ENCODE measurements around the gene DDX25.
"Not testable (repeated sequence)": the region's sequence is repeated elsewhere in the genome, so short reads cannot be mapped to it uniquely, and the experiment has no call there.

The DDX25 gene

DNA sequence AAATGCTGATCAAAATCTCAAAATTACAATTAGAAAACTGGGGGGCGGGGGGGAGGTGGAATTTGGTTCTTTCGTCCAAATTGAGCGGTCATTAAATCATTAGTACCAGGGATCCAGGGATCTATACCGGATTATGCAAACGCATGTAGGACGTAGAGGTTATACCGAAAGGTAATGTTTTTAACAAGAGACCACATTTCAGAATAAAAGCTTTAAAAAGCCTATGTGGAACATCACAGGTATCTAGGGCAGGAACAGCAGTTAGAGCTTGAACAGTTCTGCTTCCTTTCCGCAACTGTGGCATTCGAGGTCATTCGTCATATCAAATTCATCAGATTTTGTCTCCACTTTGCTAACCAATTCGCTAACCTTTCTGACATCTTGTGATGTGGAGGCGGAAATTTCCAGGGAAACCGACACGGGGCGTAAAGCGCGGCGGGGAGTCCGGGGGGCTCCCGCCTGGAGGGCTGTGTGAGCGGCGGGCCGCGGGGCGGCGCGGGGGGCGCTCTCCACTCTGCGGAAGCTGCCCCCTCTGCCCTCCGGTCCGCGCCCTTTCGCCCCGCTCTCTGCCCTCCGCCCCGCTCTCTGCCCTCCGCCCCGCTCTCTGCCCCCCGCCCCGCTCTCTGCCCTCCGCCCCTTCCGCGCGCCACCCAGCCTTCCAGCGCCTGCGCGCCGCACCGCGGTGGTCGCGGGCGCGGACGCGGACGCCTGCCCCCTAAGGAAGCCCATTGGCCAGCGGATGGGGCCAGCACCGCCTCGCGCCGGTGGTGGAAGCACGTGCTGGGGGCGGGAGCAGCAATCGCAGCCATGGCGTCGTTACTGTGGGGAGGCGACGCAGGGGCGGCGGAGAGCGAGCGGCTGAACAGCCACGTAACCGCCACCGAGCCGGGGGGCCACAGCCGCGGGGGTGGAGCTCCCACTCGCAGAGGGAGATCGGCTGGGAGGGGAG lies at the start of gene DDX25:
TSS of gene DDX25 (plus strand) at position 798 of the 949 bp plus-strand sequence. CDS start at position 808, 10 bp downstream.
- DNase-seq (ENCODE audit: low read depth), result no peak

DNA sequence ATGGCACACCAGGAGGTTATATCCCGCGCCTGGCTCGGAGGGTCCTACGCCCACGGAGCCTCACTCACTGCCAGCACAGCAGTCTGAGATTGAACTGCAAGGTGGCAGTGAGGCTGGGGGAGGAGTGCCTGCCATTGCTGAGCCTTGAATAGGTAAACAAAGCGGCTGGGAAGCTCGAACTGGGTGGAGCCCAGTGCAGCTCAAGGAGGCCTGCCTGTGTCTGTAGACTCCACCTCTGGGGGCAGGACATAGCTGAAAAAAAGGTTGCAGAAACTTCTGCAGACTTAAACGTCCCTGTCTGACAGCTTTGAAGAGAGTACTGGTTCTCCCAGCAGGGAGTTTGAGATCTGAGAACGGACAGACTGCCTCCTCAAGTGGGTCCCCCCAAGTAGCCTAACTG lies 46.6 kb upstream of the DDX25 start:
- not testable (repeated sequence) for H3K4me3 ChIP-seq (replicated peaks; ENCODE audit: low read depth, low read length); DNase-seq (ENCODE audit: low read depth)

More for the DNA sequence above, at the start of gene DDX25:
- TF ChIP-seq CTCF (IDR thresholded peaks at IDR 0.05; ENCODE audit: low read length, missing control alignments), result no peak
- peak within 1 kb of the TSS; percentile 96 for H3K4me3 ChIP-seq (replicated peaks; ENCODE audit: low read depth, low read length)

- not testable (repeated sequence) for H3K4me3 ChIP-seq (replicated peaks; ENCODE audit: low read depth, low read length); DNase-seq (ENCODE audit: low read depth)
These were observed 41.5 kb upstream of the DDX25 start for GRCh38 chr11:125862786-125863185.

GRCh38 chr11:125865354-125865753 lies 39.0 kb upstream of the DDX25 start:
- H3K4me3 ChIP-seq (replicated peaks; ENCODE audit: low read depth, low read length); DNase-seq (ENCODE audit: low read depth): not testable (repeated sequence)

GRCh38 chr11:125869521-125869920 lies 34.8 kb upstream of the DDX25 start:
- no peak overlapping the region for H3K4me3 ChIP-seq (replicated peaks; ENCODE audit: low read depth, low read length)
- DNase-seq (ENCODE audit: low read depth), result no peak
- no peak for TF ChIP-seq CTCF (IDR thresholded peaks at IDR 0.05; ENCODE audit: low read length, missing control alignments)

DNA sequence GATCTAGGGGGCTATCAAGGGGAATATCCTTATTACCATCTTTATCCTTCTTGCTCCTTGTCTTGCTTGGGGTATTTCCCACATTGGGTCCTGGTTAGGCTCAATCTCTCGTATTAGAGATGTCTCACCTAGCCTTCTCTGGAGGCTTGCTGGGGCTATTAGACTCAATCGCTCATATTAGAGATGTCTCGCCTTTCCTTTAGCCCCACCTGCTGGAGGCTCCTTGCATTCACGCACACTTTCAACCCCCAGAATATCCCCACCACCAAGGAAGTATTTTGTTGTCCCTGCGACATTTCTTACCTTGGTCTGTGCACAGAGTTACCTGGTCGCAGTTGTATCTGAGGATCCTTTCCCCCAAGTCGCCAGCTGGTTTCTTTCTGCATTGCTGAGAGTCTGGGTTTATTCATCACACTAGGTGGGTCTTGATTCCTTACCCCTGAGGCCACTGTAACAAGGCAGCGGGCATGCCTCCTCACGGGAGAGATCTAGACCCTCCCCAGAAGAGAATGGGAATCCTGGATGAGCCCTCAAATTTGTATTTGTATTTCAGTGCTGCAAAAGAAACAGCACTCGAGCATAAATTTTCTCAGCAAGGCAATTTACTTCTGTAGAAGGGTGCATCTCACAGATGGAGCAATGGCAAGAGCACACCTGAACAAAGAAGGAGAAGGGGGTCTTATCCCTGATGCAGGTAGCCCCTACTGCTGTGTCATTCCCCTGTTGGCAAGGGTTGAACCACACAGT lies 32.7 kb upstream of the DDX25 start:
- peak; percentile 64 for DNase-seq (ENCODE audit: low read depth)
- H3K4me3 ChIP-seq (replicated peaks; ENCODE audit: low read depth, low read length), result no peak overlapping the region
- peak; percentile 82 for TF ChIP-seq CTCF (IDR thresholded peaks at IDR 0.05; ENCODE audit: low read length, missing control alignments)

GRCh38 chr11:125872138-125872491 lies 32.2 kb upstream of the DDX25 start:
- no peak for DNase-seq (ENCODE audit: low read depth)
- no peak overlapping the region for H3K4me3 ChIP-seq (replicated peaks; ENCODE audit: low read depth, low read length)
- TF ChIP-seq CTCF (IDR thresholded peaks at IDR 0.05; ENCODE audit: low read length, missing control alignments), result no peak

- peak overlapping the region; percentile 56 for H3K4me3 ChIP-seq (replicated peaks; ENCODE audit: low read depth, low read length)
- no peak for TF ChIP-seq CTCF (IDR thresholded peaks at IDR 0.05; ENCODE audit: low read length, missing control alignments)
- DNase-seq (ENCODE audit: low read depth), result no peak
These were observed 30.3 kb upstream of the DDX25 start for GRCh38 chr11:125873881-125874555.

Data from fibroblast of pulmonary artery (primary cell).